GM12874 (cell line): ENCODE results near the gene FAF1.

Experiments
- CTCF ChIP-seq: IDR thresholded peaks from 2 replicates; pipeline ENCODE4 v1.5.1; 2011; ENCODE audit warnings: low read depth, mild to moderate bottlenecking, control low read depth, low read length, moderate library complexity; ENCODE audit not compliant: insufficient read depth

The FAF1 gene

GRCh38 chr1:50527249-50527986 is 432.6 kb downstream of the FAF1 start:
- TF ChIP-seq CTCF: no peak

DNA sequence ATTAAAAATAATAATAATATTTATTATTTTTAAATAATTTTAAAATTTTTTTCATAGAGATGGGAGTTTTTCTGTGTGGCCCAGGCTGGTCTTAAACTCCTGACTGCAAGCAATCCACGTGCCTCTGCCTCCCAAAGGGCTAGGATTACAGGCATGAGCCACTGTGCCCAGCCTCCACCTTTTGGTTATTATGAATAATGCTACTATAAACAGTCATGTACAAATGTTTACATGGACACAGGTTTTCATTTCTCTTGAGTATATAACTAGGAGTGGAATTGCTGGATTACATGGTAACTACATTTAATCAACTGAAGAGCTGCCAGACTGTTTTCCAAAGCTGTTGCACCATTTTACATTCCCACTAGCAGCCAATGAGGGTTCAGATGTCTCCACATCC is 433.6 kb downstream of the FAF1 start:
- TF ChIP-seq CTCF: no peak

DNA sequence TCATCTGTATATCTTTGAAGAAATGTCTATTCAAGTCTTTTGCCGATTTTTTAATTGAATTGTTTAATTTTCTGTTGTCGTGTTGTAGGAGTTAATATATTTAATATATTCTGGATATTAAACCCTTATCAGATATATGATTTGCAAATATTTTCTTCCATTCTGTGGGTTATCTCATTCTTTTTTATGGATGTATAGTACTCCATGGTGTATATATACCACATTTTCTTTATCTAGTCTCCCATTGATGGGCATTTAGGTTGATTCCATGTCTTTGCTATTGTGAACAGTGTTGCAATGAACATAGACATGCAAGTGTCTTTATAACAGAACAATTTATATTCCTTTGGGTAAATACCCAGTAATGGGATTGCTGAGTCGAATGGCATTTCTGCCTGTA is 436.5 kb downstream of the FAF1 start:
- TF ChIP-seq CTCF: no peak

DNA sequence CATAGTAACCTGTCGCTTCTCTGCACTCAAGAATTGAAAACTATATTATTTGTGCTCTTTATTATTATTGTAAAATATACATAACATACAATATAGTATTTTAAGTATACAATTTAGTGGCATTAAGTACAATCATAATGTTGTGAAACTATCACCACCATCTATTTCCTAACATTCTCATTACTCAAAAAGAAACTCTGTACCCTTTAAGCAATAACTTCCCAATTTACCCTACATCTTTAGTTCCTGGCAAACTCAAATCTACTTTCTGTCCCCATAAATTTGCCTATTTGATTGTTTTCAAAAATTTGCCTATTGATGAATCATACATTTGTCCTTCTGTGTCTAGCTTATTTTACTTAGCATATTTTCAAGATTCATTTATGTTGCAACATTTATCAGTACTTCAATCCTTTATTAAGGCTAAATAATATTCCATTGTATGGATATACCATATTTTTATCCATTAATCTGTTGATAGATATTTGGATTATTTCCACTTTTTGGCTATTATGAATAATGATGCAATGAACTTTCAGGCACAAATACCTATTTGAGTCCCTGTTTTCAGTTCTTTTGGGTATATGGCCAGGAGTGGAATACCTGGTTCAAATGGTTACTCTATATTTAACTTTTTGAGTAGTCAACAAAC is 437.2 kb downstream of the FAF1 start:
- TF ChIP-seq CTCF: no peak

DNA sequence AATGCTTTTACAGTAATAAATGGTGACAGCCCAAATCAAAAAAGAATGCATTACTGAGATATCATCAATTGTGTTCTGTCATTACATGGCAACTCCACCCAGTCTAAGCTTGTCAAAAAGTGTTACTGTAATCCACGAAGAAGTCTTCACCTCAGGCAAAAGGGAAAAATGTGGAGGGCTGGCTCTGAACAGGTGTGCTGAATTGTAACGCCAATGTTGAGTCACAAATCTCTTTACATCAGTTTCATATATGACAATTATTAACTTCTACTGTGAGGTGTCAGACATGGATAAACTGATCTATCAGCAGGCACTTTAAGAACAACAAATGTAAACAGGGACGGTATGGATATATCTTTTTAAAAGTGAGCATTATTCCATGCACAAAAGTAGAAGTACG is 438.4 kb downstream of the FAF1 start:
- no peak for TF ChIP-seq CTCF

- TF ChIP-seq CTCF: no peak
These were observed 442.6 kb downstream of the FAF1 start for GRCh38 chr1:50517488-50517887.

GRCh38 chr1:50516056-50516455 is 444.0 kb downstream of the FAF1 start:
- TF ChIP-seq CTCF: no peak
